EL (cell line): ENCODE measurements around the gene USP48.

ENCODE experiments used
- DNase-seq: peaks from one replicate; pipeline ENCODE4 v3.0.0-alpha.2; 2016

USP48 gene

DNA sequence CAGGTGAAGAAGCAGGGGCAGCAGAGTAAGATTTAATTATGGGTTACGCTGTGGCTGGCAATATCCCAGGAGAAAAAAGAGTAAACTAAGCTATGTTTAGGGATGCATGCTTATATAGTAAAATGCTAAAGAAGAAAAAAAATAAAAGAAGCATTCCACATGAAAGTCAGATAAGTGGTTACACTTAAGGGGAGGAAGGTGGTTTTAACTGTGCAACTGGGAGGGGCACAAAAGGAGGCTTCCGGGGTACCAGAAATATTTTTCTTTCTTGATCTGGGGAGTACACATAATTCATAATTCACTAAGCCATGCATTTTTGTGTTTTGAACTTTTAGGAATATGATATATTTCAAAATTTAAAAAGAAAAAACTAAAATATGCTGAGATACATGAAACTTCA, 39.5 kb downstream of the USP48 start:
- DNase-seq, result no peak

DNA sequence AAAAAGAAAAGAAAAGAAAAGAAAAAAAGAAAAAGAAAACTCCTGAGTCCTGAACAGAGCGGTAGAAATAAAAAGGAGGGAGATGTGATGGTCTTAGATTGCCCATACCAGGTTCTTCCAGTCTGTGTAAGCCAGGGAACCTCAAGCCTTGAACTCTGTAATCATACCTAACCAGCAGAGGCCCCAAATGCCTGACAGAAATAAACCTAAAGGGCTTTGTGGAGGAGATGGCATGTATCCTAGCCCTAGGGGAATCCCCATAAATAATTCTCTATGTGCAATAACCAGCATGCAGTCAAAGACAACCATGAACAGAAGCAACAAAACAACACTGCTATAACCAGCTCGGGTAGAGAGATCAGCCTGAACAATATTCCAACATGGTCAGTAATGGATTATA, 40.4 kb downstream of the USP48 start:
- DNase-seq, result peak; percentile 7

DNA sequence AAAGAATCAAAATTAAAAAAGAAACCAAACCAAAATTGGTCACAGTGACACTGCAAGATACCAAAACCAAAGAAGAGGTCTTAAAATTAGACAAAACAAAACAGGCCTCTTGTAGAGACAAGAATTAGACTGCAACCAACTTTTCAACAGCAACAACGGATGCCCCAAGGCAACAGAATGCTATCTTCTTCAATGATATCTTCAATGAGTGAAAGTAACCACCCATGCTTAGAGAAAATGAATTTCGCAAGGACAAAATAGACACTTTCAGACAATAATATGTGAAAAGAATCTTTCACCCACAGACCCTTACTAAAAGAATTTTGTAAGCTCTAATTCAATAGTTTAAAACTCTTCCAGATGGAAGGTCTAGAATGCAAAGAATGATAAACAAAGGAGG, 41.7 kb downstream of the USP48 start:
- DNase-seq, result no peak

DNA sequence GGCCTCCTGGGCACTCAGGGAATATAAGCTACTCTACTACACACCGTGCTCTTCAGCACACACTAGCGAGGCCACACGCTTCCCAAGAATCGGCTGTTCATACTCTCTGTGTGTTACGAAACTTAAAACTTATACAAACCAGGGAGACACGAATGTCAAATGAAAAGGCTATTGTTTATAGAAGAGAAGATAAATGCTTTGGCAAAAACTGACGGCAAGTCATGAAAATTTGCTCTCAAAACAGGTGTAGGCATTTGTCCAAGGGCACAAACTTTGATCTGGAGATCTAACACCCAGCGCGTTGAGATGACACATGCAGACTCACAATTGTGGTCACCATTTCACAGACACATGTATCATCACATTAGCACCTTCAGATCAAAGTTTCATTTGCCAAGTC, 46.1 kb downstream of the USP48 start:
- no peak for DNase-seq

DNA sequence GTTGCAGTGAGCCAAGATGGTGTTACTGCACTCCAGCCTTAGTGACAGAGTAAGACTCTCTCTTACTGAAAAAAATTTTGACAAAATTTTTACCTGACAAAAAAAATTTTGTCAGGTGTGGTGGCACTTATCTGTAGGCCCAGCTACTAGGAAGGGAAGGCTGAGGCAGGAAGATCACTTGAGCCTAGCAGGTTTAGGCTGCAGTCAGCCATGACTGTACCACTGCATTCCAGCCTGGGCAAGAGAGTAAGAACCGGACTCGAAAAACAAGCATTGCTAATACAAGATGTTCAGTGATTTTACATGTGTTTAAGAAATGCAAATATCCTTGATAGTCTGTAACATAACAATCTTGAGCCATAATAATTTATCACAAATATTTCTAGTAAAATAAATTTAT, 46.9 kb downstream of the USP48 start:
- DNase-seq, result no peak

DNA sequence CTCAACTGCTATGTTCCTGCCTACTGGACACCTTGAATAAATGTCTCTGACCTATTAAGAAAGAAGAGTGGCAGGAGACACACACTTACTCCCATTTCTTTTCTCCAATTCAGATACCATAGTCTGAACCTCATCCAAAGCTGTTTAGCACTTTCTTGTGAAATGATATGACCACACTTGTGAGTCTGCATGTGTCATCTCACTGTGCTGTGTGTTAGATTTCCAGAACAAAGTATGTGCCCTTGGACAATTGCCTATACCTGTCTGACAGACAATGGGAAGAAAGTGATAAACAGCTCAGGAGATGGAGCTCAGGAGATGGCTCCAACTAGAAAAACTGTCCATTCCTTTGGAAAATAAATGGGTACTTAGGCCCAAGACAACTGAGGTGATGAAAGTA, 48.4 kb downstream of the USP48 start:
- DNase-seq, result no peak

DNA sequence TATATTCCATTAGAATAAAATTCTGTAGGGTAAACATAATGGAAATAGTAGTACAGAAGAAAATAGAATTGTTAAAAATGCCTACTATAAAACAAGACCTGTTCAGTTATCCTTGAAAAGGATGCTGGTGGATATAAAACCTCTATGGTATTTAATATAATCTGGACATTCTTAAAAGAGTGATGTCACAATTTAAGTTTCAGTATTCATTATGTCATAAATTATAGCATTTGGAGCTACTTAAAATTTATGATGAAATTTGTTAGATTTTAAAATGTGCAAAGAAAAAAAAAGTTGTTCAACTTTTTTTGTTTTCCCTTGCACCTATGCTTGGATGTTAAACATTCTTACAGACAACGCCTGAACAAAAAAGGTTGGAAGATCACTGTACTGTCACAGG, 50.3 kb downstream of the USP48 start:
- no peak for DNase-seq

DNA sequence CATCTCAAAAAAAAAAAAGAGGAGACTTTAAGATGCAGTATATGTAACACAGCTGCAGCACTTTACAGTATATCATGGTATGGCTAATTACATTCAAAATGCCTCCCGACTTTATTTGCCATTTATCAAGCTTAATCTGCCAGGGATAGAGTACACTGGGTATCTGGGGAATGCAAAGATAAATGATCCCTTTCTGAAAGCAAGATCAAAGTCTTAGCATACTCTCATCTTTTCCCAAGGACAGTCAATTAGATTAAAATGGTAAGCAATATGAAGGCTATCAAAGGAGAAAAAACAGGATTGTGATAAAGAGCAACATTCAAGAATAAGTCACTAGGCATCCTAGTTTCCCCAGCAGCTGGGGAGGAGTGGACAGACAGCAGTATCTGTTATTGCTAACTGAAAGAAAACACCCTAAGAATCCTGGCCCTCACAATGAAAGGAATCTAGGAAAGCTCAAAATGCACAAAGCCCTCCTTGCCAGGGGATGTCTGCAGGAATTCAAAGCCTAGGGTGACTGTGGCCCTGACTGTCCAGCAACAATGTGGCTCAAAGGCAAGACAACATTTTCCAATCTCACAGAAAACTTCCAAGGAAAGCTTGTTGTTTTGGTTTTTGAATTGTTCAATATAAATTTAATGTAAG, 57.1 kb downstream of the USP48 start:
- no peak for DNase-seq

DNA sequence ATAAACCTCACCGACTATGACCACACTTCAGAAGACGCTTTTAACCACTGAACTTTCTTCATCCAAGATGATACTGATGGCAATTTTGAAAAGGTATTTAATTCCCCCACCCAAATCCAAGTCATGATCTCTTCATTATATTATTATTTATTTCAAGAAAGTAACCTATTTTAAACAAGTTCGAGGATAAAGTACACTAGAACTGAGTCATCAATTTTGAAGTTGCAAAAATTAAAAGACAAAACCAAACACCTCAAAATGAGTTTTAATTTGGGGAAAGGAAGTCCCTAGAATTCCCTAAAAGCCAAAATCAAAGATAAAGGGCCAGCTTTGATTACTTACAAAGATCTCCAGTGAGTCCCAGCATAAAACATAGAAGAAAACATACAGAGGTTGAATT, 58.4 kb downstream of the USP48 start:
- DNase-seq, result no peak

DNA sequence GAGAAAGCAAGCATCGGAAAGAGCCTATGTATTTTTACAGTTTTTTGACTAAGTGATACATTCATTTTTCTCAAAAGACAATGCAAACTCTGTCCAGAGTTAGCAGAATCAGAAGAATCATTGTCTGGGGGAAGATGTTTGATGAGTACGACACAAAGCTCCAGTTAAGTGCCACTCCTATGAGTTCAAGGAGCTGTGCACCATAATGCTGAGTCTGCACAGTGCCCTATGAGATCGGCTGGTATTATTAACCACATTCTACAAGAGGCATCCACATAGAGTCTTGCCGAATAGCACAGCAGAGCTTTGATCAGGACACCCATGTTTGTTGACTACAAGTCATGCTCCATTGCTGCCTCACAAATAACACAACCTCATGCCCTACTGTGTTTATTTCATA, 58.9 kb downstream of the USP48 start:
- no peak for DNase-seq

DNA sequence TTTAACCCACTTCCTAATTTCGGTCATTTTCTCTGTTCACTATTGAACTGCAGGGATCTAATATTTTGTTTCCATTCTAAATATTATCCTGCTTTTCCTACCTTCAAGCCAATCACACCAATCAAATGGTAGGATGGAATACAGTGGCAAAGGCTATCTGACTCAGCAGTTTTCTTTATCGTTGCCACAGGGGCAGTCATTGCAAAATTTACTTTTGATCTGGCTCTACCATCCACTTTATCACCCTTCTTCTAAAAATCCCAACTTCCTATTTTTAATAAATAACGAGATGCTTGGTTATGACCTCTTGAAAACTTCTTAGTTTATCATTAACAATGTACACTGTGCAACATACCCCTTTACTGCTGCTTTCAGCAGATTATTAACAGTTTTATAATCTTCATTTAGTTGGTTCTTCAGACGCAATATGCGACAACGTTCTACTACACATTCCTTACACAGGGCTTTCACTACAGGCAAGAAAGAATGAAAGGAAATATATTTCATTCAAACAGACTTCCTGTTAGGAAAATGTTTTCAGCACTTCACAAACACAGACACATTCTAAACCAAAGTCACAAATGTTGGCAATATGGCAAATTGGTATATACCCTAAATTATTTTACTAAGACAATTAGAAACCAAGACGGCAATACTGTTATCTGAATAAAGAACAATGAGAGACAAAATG, 61.5 kb downstream of the USP48 start:
- DNase-seq, result no peak

DNA sequence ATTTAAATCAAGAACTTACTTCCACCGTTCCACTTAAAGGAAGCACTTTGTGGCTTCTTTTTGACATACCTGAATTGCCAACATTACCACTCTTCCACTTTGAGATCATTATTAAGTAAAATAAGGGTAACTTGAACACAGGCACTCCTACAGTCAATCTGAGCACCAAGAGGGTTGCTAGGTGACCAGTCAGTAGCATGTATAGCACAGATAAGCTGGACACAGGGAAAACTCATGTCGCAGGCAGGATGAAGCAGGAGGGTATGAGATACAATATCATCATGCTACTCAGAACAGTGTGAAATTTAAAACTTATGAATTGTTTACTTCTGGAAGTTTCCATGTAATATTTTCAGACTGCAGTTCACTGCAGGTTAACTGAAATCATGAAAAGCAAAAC, 66.8 kb downstream of the USP48 start:
- no peak for DNase-seq

DNA sequence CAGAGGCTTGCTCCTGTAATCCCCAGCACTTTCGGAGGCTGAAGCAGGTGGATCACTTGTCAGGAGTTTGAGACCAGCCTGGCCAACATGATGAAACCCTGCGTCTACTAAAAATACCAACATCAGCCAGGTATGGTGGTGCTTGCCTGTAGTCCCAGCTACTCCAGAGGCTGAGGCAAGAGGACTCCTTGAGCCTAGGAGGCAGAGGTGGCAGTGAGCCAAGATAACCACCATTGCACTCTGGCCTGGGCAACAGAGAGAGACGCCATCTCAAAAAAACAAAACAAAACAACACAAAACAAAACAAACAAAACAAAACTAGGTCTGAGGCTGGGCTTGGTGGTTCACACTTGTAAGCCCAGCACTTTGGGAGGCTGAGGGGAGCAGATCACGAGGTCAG, 75.1 kb downstream of the USP48 start:
- no peak for DNase-seq

DNA sequence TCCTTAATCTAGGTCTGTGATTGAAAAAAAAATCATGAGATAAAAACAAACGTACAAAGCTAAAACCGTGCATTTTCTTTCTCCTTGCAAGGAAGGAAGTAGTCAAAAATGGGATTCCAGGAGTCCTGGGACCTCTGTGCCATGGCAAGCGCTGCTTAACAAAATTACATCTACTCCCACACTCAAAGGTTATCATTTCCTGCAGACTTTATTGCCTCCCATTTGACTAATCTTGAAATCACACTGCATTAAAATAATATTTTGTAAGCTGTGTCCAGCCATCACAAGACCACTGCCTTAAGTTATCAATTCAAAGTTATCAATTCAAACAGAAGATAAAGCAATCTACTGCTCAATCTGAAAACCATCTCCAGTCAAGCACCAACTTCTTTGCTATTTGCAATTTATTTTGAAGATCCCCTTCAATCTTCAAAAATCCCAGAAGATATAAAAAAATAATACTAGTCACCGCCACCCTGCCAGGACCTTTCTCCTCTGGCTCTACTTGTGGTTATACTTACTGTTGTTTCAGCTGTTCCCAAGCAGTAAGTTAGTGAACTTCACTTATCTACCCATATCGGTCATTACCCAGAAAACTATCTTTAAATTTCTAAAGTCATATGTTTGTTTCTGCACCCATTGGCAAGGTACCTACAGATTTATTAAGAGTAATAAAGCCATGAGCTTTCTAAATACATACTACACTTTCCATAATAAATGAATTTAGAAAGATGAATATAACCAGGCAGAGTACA, 75.7 kb downstream of the USP48 start:
- DNase-seq, result no peak

DNA sequence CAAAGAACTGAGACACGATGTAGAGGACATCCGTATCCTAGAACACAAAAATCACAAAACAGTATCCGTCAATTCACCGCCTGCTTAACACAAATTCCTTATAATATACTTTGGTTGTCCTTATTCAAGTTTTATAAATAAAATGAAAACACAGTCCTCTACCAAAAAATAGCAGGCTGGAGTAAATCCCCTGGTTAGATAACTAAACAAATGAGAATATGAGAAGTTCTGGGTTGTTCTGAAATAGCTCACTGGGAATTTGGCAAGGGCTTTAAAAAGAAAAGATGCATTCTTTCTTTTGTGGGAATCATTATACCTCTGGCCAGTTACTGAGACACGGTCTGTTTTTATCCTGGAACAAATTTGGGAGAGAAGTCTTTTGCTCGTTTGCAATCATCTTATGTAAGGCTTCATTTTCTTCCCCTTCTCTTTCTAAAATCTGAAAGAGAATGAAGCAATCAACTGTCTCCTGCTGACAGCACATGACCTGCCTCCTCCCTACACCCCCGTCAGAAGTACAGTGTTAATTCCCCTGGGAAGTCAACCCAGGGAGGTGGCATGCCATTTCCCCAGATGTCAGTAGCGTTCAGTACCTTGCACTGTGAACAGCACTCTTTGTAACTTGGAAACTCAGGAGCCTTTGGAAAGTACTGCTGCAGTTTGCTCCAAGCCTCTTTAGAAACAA, 76.7 kb downstream of the USP48 start:
- DNase-seq, result no peak

DNA sequence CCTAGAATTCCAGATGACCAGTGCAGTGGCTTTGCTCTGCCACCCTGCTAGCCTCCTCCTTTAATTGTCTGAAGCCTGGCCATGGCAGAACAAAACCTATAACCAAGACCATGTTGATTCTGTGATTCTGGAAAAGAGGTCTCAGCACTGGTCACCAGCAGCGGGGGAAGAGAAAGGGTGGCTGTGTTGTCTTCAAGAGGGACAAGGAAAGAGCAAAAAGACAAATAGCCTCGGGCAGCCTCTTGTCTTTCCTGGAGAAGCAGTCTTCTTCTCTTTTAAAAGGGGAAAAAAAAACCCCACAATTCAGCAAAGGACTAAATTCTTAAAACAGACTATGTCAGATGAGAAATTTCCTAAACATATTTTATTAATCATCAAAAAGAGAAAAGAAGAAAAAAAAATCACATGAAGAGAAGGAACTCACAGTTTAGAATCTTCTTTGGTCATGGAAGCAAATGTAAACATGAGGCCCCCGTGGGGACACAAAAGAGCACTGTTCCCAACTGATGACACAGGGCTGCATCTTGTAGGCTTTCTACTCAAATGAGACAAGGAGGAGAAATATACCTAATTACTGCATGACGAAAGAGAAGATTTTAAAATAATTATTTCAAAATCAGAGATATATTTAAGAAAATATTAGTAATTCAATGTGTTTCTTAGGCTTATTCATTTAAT, 77.5 kb downstream of the USP48 start:
- DNase-seq, result no peak

DNA sequence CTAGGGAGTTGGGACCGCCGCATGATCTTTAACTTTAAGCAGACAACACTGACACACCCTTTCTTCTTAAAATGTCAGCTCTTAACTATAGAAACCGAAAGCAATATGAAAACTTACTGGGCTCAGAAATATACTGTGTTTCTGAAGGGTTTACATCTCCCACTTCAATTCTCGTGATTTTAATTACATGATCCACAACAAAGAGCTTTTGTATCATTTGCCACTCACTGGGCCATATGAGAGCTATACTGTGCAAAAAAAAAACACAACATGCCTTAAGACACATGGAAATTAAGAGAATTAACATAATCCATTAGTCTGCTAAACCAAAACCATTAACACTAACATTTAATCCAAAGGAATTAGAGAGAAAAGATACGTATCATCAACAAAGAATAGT, 78.8 kb downstream of the USP48 start:
- DNase-seq, result no peak

DNA sequence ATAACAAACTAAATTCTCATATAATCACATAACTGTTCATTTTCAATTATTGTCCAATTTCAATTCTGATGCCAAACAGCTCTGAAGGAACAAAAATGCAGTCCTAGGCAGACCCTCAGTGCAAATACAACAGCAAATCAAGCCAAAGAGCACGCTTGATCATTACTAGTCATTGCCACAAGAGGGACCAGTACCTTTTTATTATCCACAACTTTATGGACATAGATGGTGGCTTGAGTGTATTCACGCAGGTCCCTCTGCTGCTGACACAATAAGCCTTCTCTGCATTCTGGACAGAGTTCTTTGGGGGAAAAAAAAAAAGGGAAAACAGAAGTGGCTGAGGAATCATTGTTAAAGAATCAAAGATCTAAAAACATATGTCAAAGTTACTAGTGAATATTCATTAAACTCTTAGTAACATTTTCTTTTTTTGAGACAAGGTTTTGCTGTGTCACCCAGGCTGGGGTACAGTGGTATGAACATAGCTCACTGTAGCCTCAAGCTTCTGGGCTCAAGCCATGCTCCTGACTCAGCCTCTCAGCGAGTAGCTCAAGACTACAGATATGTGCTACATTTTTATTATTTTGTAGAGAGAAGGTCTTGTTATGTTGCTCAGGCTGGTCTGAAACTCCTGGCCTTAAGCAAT, 79.5 kb downstream of the USP48 start:
- DNase-seq, result peak; percentile 71

DNA sequence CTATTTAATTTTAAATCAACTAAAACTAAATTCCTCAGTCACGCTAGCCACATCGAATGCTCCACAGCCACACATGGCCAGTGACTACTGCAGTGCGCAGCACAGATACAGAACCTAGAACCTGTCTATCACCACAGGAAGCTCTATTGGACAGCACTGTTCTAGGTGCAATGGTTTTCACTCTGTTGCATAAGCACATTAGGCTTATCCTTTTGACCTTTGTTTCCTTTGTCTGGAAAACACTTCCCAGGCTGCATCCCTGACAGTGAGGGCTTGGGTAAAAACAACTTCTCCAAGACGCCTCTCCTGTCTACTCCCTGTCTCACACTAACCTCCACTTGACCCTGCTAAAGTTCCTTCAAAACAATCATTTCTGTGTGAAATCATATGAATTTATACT, 80.2 kb downstream of the USP48 start:
- no peak for DNase-seq

DNA sequence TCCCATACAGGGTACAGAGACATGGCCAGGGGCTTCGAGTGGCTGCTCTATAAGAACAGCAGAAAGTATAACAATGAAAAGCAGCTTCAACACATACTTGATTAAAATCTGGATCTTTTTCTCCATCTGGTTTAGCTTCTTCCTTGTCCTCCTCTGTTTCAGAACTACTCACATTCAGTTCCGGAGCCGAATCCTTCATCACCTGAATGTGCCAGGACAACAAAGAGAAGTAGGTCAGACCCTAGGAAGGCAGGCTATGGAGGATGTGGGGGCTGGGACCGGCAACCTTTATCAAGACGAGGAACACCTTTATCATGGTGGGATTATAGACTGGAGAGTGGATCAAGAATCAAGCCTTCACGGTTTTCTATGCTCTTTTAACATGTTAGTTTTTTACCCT, 81.5 kb downstream of the USP48 start:
- DNase-seq, result no peak

DNA sequence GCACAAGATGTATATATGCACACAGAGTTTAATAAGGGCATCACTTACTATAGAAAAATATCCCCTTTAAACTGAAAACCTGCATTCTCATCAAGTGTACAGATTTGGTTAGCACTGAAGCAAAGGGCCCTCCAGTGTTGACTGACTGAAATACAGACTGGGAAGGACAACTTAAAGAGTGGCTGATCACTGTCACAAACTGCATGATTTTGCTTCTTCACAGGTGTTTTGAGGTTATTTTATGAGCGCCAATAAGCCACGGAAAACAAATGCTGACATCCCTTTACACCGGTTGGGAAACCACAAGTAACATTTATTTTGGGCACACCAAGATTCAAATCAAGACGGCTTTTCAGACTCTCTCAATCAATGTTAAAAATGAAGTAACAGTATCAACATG, 82.9 kb downstream of the USP48 start:
- DNase-seq, result no peak

DNA sequence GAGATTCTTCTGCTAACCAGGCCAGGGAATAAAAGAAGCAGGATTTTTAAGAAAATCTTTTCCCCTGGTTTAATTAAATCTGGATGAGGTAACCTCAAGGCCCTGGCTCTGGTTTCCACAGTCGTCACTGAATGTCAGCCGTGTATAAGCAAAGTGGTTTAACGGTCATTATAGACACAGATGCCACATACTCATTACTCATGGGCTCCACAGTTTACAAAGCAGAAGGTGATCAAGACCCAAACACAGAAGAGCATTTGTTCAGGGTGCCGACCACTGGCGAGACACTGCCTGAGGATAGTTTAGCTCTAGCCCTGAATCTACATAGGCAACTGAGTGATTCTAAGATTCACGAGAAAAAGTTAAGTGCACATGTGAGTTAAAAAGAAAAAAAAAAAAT, 86.0 kb downstream of the USP48 start:
- no peak for DNase-seq

DNA sequence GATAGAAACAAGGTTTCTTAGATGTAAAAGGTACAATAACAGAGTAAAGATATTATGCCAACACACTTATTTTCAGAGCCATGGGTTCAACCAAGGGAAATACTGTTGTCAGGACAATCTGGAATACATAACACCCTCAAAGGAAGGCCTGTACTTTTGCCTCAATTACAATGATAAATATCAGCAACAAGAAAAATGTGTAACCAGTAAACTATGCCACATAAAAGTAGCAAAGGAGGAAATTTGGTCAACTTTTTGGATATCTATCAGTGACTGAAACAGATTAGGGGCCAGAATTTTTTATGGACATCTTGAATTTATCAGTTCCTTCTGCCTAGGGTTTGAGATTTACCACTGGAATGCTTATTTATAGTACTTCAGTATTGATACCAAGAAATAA, 89.2 kb downstream of the USP48 start:
- no peak for DNase-seq
